GM23338 (cell line): ENCODE data around the gene ZC2HC1B.

ENCODE experiments used
- CREB1 ChIP-seq: fragments of 250-450 bp; sonication (Bioruptor Pico); IDR thresholded peaks from 2 replicates; pipeline ENCODE4 v1.5.0; 2020; ENCODE audit warnings: low read depth, mild to moderate bottlenecking, moderate library complexity
- EZH2 ChIP-seq: fragments of 200-600 bp; sonication (generic); IDR thresholded peaks from one replicate; pipeline ENCODE4 v1.8.0; 2017; ENCODE audit warnings: antibody characterized with exemption, mild to moderate bottlenecking, low read depth; ENCODE audit not compliant: unreplicated experiment
- EZH2phosphoT487 ChIP-seq: fragments of 200-600 bp; sonication (generic); IDR thresholded peaks from one replicate; pipeline ENCODE4 v1.8.1; 2018; ENCODE audit warnings: antibody characterized with exemption; ENCODE audit not compliant: unreplicated experiment
- JUNB ChIP-seq: IDR thresholded peaks from one replicate; pipeline ENCODE4 v1.6.1; 2016; ENCODE audit warnings: antibody characterized with exemption; ENCODE audit not compliant: unreplicated experiment
- NANOG ChIP-seq: IDR thresholded peaks from 2 replicates; pipeline ENCODE4 v1.6.1; 2016; ENCODE audit warnings: antibody characterized with exemption, borderline replicate concordance
- POLR2AphosphoS5 ChIP-seq: IDR thresholded peaks from 2 replicates; pipeline ENCODE4 v1.6.1; 2016; ENCODE audit warnings: antibody characterized with exemption, low read depth
- STAT1 ChIP-seq: IDR thresholded peaks from one replicate; pipeline ENCODE4 v1.6.1; 2016; ENCODE audit warnings: antibody characterized with exemption; ENCODE audit not compliant: unreplicated experiment
- ZNF114 ChIP-seq: fragments of 250-450 bp; sonication (Bioruptor Pico); IDR thresholded peaks from 2 replicates; pipeline ENCODE4 v1.5.0; 2020; ENCODE audit warnings: mild to moderate bottlenecking, moderate library complexity
- ZNF331 ChIP-seq: fragments of 250-450 bp; sonication (Bioruptor Pico); IDR thresholded peaks from 2 replicates; pipeline ENCODE4 v1.5.0; 2020; ENCODE audit warnings: low read depth, mild to moderate bottlenecking, moderate library complexity
- TF ChIP-seq, protein P1 (sequence below), 2 experiments: fragments of 200-600 bp in 1 of 2; sonication (generic) in 1 of 2; conservative IDR thresholded peaks; 2 replicates each; pipeline versions ENCODE4 v1.5.1 to v1.6.1; 2016 to 2017; ENCODE audit warnings: antibody characterized with exemption in 2 of 2, low read depth in 2 of 2, mild to moderate bottlenecking in 2 of 2, moderate library complexity in 1 of 2
- TF ChIP-seq, protein P2 (sequence below): IDR thresholded peaks from one replicate; pipeline ENCODE4 v1.6.1; 2018; ENCODE audit warnings: antibody characterized with exemption; ENCODE audit not compliant: unreplicated experiment
- TF ChIP-seq, protein P3 (sequence below): IDR thresholded peaks from 2 replicates; pipeline ENCODE4 v1.6.1; 2016; ENCODE audit warnings: antibody characterized with exemption
- TF ChIP-seq, protein P4 (sequence below): fragments of 250-450 bp; sonication (Bioruptor Pico); IDR thresholded peaks from 2 replicates; pipeline ENCODE4 v1.5.0; 2020; ENCODE audit warnings: mild to moderate bottlenecking, moderate library complexity

DNA sequence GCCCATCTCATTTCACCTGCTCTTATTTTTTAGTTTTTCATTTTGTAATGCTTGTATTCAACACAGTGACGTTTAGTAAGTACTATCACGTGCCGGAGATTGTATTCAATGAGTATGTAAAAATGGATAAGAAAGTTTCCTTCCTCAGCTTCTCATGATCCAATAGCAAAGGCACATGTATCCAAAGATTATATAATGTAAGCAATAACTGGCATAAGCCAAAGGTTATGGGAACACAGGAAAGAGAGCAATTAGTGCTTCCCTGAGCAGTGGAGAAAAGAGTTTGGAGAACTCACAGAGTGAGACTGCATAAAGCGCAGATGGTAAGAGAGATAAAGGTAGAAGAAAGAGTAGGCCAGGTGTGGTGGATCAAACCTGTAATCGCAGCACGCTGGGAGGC is 42.9 kb upstream of the ZC2HC1B start:
- TF ChIP-seq, protein P1, sequence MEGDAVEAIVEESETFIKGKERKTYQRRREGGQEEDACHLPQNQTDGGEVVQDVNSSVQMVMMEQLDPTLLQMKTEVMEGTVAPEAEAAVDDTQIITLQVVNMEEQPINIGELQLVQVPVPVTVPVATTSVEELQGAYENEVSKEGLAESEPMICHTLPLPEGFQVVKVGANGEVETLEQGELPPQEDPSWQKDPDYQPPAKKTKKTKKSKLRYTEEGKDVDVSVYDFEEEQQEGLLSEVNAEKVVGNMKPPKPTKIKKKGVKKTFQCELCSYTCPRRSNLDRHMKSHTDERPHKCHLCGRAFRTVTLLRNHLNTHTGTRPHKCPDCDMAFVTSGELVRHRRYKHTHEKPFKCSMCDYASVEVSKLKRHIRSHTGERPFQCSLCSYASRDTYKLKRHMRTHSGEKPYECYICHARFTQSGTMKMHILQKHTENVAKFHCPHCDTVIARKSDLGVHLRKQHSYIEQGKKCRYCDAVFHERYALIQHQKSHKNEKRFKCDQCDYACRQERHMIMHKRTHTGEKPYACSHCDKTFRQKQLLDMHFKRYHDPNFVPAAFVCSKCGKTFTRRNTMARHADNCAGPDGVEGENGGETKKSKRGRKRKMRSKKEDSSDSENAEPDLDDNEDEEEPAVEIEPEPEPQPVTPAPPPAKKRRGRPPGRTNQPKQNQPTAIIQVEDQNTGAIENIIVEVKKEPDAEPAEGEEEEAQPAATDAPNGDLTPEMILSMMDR (conservative IDR thresholded peaks at IDR 0.05; ENCODE audit: low read depth in 2 of 2): no peak
- TF ChIP-seq EZH2phosphoT487 (no peak), CREB1 (CRISPR knock-in tag) (no peak), ZNF114 (CRISPR knock-in tag) (no peak), JUNB (no peak), EZH2 (no peak), POLR2AphosphoS5 (no peak), NANOG (no peak), ZNF331 (CRISPR knock-in tag) (no peak), STAT1 (no peak)
- TF ChIP-seq, protein P2, sequence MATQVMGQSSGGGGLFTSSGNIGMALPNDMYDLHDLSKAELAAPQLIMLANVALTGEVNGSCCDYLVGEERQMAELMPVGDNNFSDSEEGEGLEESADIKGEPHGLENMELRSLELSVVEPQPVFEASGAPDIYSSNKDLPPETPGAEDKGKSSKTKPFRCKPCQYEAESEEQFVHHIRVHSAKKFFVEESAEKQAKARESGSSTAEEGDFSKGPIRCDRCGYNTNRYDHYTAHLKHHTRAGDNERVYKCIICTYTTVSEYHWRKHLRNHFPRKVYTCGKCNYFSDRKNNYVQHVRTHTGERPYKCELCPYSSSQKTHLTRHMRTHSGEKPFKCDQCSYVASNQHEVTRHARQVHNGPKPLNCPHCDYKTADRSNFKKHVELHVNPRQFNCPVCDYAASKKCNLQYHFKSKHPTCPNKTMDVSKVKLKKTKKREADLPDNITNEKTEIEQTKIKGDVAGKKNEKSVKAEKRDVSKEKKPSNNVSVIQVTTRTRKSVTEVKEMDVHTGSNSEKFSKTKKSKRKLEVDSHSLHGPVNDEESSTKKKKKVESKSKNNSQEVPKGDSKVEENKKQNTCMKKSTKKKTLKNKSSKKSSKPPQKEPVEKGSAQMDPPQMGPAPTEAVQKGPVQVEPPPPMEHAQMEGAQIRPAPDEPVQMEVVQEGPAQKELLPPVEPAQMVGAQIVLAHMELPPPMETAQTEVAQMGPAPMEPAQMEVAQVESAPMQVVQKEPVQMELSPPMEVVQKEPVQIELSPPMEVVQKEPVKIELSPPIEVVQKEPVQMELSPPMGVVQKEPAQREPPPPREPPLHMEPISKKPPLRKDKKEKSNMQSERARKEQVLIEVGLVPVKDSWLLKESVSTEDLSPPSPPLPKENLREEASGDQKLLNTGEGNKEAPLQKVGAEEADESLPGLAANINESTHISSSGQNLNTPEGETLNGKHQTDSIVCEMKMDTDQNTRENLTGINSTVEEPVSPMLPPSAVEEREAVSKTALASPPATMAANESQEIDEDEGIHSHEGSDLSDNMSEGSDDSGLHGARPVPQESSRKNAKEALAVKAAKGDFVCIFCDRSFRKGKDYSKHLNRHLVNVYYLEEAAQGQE: no peak
- TF ChIP-seq, protein P3, sequence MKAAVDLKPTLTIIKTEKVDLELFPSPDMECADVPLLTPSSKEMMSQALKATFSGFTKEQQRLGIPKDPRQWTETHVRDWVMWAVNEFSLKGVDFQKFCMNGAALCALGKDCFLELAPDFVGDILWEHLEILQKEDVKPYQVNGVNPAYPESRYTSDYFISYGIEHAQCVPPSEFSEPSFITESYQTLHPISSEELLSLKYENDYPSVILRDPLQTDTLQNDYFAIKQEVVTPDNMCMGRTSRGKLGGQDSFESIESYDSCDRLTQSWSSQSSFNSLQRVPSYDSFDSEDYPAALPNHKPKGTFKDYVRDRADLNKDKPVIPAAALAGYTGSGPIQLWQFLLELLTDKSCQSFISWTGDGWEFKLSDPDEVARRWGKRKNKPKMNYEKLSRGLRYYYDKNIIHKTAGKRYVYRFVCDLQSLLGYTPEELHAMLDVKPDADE: no peak
- TF ChIP-seq, protein P4, sequence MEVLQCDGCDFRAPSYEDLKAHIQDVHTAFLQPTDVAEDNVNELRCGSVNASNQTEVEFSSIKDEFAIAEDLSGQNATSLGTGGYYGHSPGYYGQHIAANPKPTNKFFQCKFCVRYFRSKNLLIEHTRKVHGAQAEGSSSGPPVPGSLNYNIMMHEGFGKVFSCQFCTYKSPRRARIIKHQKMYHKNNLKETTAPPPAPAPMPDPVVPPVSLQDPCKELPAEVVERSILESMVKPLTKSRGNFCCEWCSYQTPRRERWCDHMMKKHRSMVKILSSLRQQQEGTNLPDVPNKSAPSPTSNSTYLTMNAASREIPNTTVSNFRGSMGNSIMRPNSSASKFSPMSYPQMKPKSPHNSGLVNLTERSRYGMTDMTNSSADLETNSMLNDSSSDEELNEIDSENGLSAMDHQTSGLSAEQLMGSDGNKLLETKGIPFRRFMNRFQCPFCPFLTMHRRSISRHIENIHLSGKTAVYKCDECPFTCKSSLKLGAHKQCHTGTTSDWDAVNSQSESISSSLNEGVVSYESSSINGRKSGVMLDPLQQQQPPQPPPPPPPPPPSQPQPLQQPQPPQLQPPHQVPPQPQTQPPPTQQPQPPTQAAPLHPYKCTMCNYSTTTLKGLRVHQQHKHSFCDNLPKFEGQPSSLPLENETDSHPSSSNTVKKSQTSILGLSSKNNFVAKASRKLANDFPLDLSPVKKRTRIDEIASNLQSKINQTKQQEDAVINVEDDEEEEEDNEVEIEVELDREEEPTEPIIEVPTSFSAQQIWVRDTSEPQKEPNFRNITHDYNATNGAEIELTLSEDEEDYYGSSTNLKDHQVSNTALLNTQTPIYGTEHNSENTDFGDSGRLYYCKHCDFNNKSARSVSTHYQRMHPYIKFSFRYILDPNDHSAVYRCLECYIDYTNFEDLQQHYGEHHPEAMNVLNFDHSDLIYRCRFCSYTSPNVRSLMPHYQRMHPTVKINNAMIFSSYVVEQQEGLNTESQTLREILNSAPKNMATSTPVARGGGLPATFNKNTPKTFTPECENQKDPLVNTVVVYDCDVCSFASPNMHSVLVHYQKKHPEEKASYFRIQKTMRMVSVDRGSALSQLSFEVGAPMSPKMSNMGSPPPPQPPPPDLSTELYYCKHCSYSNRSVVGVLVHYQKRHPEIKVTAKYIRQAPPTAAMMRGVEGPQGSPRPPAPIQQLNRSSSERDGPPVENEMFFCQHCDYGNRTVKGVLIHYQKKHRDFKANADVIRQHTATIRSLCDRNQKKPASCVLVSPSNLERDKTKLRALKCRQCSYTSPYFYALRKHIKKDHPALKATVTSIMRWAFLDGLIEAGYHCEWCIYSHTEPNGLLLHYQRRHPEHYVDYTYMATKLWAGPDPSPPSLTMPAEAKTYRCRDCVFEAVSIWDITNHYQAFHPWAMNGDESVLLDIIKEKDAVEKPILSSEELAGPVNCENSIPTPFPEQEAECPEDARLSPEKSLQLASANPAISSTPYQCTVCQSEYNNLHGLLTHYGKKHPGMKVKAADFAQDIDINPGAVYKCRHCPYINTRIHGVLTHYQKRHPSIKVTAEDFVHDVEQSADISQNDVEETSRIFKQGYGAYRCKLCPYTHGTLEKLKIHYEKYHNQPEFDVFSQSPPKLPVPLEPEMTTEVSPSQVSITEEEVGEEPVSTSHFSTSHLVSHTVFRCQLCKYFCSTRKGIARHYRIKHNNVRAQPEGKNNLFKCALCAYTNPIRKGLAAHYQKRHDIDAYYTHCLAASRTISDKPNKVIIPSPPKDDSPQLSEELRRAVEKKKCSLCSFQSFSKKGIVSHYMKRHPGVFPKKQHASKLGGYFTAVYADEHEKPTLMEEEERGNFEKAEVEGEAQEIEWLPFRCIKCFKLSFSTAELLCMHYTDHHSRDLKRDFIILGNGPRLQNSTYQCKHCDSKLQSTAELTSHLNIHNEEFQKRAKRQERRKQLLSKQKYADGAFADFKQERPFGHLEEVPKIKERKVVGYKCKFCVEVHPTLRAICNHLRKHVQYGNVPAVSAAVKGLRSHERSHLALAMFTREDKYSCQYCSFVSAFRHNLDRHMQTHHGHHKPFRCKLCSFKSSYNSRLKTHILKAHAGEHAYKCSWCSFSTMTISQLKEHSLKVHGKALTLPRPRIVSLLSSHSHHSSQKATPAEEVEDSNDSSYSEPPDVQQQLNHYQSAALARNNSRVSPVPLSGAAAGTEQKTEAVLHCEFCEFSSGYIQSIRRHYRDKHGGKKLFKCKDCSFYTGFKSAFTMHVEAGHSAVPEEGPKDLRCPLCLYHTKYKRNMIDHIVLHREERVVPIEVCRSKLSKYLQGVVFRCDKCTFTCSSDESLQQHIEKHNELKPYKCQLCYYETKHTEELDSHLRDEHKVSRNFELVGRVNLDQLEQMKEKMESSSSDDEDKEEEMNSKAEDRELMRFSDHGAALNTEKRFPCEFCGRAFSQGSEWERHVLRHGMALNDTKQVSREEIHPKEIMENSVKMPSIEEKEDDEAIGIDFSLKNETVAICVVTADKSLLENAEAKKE (CRISPR knock-in tag): no peak
